Muscle layer of colon (tissue), 2 donors: Measurements from ENCODE around the gene HES1.
A peak's percentile ranks its signal among the peaks of the same experiment; 100 is the strongest.

Experiments
- H3K27ac ChIP-seq: one replicate; pipeline ENCODE4 v1.7.0; 2013; ENCODE audit warnings: low read depth, mild to moderate bottlenecking, low read length, moderate library complexity
- H3K27me3 ChIP-seq, 2 donors: one replicate each; pipeline ENCODE4 v1.7.0; 2013; ENCODE audit warnings: low read length in 2 of 2, mild to moderate bottlenecking in 2 of 2; ENCODE audit not compliant: insufficient read depth in 2 of 2, control insufficient read depth in 1 of 2
- H3K36me3 ChIP-seq: one replicate; pipeline ENCODE4 v1.7.0; 2013; ENCODE audit warnings: mild to moderate bottlenecking, low read length; ENCODE audit not compliant: insufficient read depth
- H3K4me1 ChIP-seq: one replicate; pipeline ENCODE4 v1.7.0; 2013; ENCODE audit warnings: mild to moderate bottlenecking, low read length; ENCODE audit not compliant: insufficient read depth
- H3K4me3 ChIP-seq, 2 donors: one replicate each; pipeline ENCODE4 v1.7.0; 2013; ENCODE audit warnings: low read length in 2 of 2, low read depth in 1 of 2, mild to moderate bottlenecking in 1 of 2, moderate library complexity in 1 of 2
- H3K9ac ChIP-seq: one replicate; pipeline ENCODE4 v1.7.0; 2013; ENCODE audit warnings: low read length
- H3K9me3 ChIP-seq: one replicate; pipeline ENCODE4 v1.7.0; 2013; ENCODE audit warnings: mild to moderate bottlenecking, low read length
- donor health status: abdominal sarcoma.
- donor health status: Adenocarcinoma of cecum.

HES1 gene

DNA sequence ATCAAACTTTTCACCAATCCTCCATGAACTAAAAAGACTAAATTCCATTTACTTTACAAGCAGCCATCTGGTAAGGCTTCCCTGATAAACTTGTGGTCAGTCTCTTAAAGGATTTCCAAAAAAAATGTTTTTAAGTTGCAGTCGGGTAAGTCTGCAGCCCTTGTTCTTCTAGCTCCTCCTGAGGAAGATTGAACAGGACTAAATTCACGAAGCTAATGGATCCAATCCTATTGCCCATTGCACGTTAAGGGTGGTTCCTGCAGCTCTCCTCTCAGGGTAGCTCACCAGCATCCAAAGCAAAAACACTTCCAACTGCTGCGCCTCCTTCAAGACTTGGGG, 2.8 kb downstream of the HES1 start:
- Histone ChIP-seq H3K36me3 (no peaks in the 10 kb centered on the region), H3K4me1 (peaks cover 37% of the 10 kb centered on the region), H3K27ac (peak overlapping the region; percentile 36), H3K9me3 (no peaks in the 10 kb centered on the region), H3K4me3 (peak overlapping the region in 1 of 2 donors; percentile 33), H3K27me3 (no peaks in the 10 kb centered on the region), H3K9ac (no peak overlapping the region)

DNA sequence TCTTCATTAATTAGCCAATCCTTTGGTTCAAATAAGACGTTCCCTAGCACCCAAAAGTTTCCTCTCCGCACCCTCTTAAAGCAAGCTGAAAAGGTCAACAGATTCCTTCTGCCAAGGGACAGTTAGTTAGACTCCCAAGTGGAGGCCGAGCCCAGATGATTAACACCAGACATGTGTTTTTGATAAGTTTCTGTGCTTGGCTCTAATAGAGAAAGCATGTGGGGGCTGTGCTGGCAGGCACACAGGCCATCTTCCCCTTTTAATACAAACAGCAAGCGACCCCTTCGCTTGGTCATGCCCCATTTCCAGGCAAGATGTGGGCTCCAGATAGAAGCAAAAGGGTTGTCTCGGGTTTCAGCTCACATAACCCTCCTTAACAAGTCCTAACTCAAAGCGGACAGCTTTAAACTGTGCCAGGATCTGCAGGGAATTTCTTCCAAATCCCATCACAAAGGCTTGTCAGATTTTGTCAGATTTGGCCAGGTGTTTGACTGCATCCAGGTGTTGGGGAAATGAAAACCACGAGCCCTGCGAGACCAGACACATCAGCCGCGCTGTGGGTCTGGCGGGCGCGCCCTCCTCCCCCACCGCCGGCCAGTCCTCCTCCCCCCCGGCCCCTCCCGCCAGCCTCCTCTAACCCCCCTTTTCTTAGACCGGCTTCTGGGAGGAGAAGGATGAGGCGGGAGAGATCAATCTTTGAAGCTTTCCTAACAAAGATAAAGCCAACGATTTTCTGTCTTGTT, 3.3 kb downstream of the HES1 start:
- peak overlapping the region; percentile 36 for H3K27ac ChIP-seq
- H3K27me3 ChIP-seq: no peaks in the 10 kb centered on the region
- no peak overlapping the region for H3K9ac ChIP-seq
- peak overlapping the region in 1 of 2 donors; percentile 33 for H3K4me3 ChIP-seq
- H3K36me3 ChIP-seq: no peaks in the 10 kb centered on the region
- H3K4me1 ChIP-seq: peaks cover 37% of the 10 kb centered on the region
- H3K9me3 ChIP-seq: no peaks in the 10 kb centered on the region

DNA sequence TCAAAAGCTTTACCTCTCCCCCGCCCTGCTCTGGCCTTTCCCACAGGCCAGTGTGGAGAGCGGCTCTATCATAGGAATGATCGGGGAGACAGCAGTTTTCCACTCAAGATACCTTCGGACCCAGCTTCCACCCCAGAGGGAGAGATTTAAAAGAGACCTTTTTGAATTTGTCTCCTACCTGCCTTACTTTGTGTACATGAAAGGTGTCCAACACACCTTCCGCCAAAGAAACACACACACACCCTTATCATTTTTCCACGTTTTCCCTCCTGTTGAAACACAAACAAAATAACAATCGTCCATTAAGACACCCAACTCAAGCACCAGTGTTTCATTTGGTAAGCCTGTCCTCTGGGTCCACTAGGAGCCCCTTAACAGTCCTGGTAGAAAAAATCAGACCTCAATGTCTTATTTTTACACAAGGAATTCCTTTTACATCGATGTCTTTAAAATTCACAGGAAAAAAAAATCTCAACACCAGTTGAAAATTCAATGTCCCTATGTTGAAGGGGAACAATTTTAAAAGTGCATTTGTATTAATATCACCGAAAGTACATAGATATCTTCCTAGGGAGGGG, 4.0 kb downstream of the HES1 start:
- peaks cover 37% of the 10 kb centered on the region for H3K4me1 ChIP-seq
- no peaks in the 10 kb centered on the region for H3K36me3 ChIP-seq
- no peaks in the 10 kb centered on the region for H3K9me3 ChIP-seq
- no peak overlapping the region for H3K9ac ChIP-seq
- H3K27me3 ChIP-seq: no peaks in the 10 kb centered on the region
- H3K4me3 ChIP-seq: peak overlapping the region in 1 of 2 donors; percentile 33
- peak overlapping the region; percentile 36 for H3K27ac ChIP-seq

DNA sequence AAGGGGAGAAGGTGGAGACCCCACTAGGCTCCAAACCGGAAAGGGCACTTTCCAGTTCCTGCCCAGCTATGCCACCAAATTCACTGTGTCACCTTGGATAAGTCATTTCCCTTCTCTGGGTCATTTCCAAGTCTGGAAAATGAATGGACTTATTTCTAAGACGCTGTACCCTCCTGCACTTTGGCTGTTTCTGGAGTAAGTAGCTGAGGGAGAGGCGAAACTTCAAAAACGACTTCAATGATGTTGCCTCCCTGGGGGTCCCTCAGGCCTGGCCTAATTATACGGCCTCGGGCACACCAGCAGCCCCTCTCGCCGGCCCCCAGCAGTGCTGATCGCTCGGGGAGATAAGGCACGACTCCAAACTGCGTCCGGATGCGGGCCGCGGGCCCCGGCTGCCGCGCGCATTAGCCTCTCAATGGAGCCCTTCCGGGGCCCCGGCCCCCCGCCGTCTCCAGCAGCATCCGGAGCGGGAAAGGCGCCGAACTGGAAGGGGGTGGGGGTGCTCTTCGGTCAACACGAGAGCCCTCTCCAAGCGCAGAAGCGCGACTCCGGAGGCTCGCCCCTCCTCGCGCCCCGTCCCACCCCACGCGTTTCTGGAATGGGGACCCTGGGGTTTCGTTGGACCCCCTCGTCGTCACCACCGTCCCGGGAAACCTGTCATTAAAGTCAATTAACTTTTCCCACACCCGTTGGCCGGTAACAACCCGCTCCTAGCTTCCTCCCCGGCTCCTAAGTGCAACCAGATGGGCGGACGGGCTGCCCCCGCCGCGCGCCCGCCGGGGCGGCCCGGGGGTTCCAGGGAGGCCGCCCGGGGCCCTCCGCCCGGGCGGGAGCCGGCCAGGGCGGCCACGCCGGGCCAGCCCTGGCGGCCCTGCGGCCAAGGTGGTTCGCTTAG, 4.8 kb downstream of the HES1 start:
- peaks cover 33% of the 10 kb centered on the region for H3K4me1 ChIP-seq
- no peaks in the 10 kb centered on the region for H3K27me3 ChIP-seq
- H3K27ac ChIP-seq: peak overlapping the region; percentile 82
- H3K36me3 ChIP-seq: no peaks in the 10 kb centered on the region
- no peak overlapping the region for H3K9ac ChIP-seq
- H3K4me3 ChIP-seq: peak overlapping the region in 1 of 2 donors; percentile 47
- H3K9me3 ChIP-seq: no peaks in the 10 kb centered on the region

DNA sequence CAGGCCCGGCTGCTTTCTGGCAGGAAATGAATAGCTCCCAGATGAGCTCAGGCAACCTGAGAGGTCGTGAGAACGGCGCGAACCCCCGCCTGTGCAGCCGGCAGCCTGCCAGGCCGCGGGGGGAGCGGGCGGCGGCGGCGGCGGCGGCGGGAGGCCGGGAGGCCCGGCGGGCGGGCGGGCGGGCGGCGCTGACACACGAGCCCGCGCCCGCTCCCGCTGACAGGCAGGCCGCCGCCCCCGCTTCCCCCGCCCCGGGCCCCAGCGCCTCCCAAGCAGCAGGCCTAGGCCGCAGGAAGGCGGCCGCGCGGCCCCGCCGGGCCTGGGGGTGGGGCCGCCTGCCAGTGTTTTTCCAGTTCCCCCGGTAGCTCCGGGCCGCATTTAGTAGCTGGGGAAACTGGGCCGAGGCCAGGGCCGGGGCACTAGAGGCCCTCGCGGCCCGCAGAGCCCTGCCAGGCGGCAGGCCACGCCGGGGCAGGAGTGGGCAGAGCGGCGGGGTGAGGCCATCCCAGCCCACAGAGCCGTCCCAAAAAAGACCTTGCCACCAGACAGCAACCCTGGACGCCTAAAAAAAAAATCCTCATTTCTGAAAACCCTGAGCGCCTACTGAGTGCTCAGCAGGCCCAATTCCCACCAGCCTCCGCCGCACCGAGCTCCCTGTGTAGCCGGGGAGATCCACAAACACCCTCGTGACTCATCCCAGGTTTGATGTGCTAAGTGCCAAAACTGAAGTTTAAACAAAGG, 5.6 kb downstream of the HES1 start:
- peak overlapping the region; percentile 23 for H3K9ac ChIP-seq
- no peaks in the 10 kb centered on the region for H3K27me3 ChIP-seq
- no peaks in the 10 kb centered on the region for H3K9me3 ChIP-seq
- peak overlapping the region in 1 of 2 donors; percentile 61 for H3K4me3 ChIP-seq
- H3K4me1 ChIP-seq: peaks cover 29% of the 10 kb centered on the region
- no peaks in the 10 kb centered on the region for H3K36me3 ChIP-seq
- H3K27ac ChIP-seq: peak overlapping the region; percentile 99

DNA sequence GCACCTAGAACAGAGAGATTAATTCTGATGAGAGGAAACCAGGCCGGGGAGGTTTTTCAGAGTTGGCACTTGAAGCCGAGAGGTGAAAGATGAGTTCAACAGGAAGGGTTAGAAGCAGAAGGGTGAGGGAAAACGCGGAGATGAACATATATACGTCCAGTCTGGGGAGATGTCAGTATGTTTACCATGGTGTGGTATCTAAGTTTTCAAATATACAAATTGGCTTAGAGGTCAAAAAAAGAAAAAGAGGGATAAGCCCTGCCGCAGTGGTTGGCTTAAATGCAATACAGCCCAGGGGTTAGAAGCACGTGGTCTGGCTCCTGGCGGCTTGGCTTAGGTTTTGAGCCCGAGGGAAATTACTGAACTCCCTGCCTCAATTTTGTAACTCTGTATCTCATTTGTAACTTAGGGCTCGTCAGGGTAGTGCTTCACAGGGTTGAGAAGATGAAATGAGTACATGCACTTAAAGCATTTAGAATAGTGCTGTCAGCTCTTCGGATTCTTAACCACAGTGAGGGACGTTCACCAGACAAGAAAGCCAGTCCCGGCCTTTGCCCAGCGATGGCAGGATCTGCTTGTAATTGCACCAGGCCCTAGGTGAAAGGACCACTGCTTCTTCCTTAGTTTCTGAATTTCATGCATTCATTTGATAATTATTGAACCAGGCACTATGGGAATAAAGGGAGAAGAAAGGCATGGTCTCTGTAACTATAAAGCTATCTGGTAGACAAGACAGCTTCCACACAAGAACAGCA, 6.4 kb downstream of the HES1 start:
- H3K9me3 ChIP-seq: no peaks in the 10 kb centered on the region
- no peaks in the 10 kb centered on the region for H3K36me3 ChIP-seq
- H3K4me1 ChIP-seq: peaks cover 27% of the 10 kb centered on the region
- H3K27ac ChIP-seq: peak overlapping the region; percentile 99
- H3K4me3 ChIP-seq: peak overlapping the region in 1 of 2 donors; percentile 61
- peak overlapping the region; percentile 23 for H3K9ac ChIP-seq
- no peaks in the 10 kb centered on the region for H3K27me3 ChIP-seq

DNA sequence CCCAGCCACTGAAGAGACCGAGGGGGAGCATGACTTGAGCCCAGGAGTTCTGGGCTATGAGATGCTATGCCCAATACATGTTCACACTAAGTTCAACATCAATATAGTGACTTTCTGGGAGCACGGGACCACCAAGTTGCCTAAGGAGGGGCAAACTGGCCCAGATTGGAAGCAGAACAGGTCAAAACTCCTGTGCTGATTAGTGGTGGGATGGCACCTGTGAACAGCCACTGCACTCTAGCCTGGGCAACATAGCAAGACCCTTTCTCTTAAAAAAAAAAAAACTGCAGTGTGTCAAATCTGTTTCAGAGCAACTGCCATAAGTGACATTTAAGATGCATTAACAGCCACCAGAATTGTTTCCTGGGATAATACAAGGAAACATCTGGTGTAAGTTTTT, 9.8 kb downstream of the HES1 start:
- H3K27ac ChIP-seq: no peak overlapping the region
- H3K4me3 ChIP-seq: no peak overlapping the region
- no peaks in the 10 kb centered on the region for H3K9me3 ChIP-seq
- no peaks in the 10 kb centered on the region for H3K27me3 ChIP-seq
- peaks cover 18% of the 10 kb centered on the region for H3K4me1 ChIP-seq
- H3K9ac ChIP-seq: no peak overlapping the region
- H3K36me3 ChIP-seq: no peaks in the 10 kb centered on the region

DNA sequence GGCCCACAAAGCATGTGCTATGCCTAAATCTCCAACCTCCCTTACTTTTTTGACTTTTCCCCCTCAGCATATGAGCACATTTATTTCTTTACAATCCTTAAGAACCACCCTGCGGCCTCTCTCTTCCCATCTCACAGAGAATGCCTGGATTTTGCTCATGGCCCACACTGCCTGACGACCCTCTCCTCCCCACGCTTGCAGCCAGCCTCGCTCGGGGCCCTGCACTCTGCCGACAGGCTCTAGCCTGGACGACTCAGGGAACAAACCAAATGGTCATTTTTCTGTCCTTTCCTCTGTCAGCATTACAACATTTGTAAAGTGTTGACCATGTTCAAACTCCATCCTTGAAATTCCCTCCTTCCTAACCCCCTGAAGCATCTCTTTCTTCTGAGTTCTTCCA, 11.7 kb downstream of the HES1 start:
- H3K27ac ChIP-seq: no peak overlapping the region
- H3K4me3 ChIP-seq: no peak overlapping the region
- no peaks in the 10 kb centered on the region for H3K9me3 ChIP-seq
- no peaks in the 10 kb centered on the region for H3K27me3 ChIP-seq
- no peak overlapping the region for H3K9ac ChIP-seq
- H3K36me3 ChIP-seq: no peaks in the 10 kb centered on the region
- peaks cover 8% of the 10 kb centered on the region for H3K4me1 ChIP-seq

DNA sequence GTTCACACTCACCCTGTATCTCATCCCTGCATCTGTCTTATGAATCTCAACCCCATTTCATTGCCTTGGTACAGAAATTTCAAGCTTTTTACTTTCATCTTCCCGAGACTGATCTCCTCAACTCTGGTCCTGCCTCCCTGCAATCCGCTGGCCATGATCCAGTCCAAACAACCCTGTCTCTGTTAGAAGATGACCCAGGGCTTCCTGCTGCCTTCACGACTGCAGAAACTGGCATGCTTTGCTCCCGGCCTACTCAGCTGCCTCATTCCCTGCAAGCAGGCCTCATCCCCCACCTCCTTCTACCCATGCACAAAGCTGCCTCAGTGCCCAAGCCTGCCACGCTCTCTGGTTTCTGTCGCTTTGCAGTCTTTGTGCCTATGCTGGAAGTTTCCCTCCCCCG, 12.4 kb downstream of the HES1 start:
- H3K27me3 ChIP-seq: no peaks in the 10 kb centered on the region
- H3K4me3 ChIP-seq: no peak overlapping the region
- no peaks in the 10 kb centered on the region for H3K9me3 ChIP-seq
- H3K9ac ChIP-seq: no peak overlapping the region
- peaks cover 6% of the 10 kb centered on the region for H3K4me1 ChIP-seq
- H3K36me3 ChIP-seq: no peaks in the 10 kb centered on the region
- H3K27ac ChIP-seq: no peak overlapping the region

DNA sequence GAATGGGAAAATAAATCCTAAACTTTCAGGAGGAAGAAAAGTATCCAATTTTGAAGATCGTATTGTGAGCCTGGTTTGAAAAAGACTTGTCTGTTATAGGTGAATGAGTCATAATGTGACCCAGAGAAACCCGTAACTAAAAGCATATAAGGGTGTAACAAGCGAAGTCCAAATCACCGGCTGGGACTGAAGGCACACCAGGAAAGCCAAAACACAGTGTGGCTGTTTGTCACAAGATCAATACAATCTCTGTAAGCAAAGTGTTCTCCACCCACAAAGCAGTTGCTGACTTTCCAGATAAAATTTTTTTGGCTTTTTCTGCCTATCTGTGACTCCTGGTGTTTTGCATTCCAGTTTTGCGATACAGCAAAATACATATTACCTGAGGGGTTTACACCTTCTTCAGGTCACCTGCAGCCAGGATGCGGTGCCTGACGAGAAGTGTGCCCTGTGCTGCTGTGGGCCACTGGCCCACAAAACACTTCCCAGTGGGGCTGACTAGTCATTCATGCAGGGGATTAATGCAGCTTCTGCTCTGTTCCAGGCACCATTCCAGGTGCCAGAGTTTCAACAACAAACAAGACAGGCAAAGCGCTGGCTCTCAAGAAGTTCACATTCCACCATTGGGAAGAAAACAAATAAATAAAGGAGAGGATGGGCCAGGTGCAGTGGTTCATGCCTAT, 14.4 kb downstream of the HES1 start:
- no peak overlapping the region for H3K9ac ChIP-seq
- no peak overlapping the region for H3K4me3 ChIP-seq
- peaks cover 6% of the 10 kb centered on the region for H3K4me1 ChIP-seq
- no peaks in the 10 kb centered on the region for H3K9me3 ChIP-seq
- H3K27me3 ChIP-seq: no peaks in the 10 kb centered on the region
- H3K27ac ChIP-seq: no peak overlapping the region
- H3K36me3 ChIP-seq: no peaks in the 10 kb centered on the region
